ENCODE data around the gene ZNF577.

The ZNF577 gene

DNA sequence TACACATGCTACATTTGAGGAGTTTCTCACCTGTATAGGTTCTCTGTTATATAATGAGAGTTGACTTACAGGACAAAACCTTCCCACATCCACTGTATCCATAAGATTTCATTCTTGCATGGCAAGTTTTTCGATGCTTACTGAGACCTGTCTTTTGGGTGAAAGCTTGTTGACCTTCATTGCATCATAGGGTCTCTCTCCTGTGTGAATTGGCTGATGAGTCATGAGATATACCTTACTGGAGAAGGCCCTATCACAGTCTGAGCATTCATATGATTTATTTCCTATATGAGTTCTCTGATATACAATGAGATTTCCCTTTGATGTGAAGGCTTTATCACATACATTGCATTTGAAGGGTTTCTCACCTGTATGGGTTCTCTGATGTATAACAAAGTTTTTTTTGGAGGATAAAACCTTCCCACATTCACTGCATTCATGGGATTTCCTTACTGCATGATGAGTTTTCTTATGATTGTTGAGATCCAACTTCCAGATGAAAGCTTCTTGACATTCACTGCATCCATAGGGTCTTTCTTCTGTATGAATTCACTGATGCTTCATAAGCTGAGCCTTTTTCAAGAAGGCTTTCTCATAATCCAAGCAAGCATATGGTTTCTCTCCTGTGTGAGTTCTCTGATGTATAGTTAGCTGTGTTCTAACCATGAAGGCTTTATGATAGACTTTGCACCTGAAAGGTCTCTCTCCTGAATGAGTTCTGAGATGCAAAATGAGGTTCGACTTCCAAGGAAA, 25.7 kb downstream of the ZNF577 start:
- DNase-seq, result no peak

- no peak for DNase-seq
Observed at GRCh38 chr19:51837145-51837544, 50.6 kb downstream of the ZNF577 start.

DNA sequence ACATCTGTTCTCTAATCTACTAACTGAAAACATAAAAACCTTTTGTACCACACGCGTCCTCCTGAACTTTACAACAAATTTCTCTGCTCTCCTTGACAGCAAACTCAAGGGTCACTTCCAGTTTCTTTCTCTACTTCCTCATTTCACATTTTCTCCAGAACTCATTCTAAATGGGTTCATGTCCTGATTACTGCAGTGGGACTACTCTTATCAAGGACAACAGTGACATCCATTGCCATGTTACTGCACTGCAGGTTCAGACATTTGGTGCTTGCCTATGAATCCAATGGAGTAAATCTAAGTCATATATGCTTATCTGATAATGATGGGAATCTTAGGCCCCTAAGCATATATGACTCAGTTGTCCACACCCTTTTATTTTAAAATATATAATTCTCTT, 57.5 kb downstream of the ZNF577 start:
- no peak for DNase-seq

GRCh38 chr19:51824281-51825005, 63.3 kb downstream of the ZNF577 start:
- DNase-seq, result no peak

DNA sequence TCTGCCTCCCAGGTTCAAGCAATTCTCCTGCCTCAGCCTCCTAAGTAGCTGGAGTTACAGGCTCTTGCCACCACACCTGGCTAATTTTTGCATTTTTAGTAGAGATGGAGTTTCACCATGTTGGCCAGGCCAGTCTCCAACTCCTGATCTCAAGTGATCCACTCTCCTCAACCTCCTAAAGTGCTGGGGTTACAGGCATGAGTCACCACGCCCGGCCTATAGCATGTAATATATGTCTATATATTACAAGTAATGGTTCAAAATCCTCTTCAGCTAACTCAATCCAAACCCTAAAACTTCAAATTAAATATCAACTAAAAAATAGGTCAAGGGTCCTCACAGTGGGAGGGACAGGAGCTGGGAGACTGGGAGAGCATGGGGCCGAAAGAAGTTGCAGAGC, 64.8 kb downstream of the ZNF577 start:
- no peak for DNase-seq

- DNase-seq, result no peak
Observed at GRCh38 chr19:51822325-51822724, 65.4 kb downstream of the ZNF577 start.

DNA sequence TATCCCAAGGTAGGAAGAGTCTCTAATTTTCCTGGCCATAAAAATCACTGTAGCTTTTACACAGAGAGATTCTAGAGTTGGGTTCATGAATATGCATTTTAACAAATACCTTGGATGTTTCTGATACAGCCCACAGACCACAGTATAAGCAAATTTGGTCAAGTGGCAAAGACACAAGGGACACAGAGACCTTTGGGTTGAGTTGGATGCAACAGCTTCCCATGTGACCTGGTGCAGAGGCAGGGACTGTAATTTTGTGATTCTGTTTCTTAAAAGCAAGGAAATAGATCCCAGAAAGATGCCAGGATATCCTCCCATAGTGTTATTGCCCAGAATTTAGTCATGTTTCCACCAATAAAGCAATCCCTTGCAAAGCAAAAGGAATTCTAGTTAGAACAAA, 65.8 kb downstream of the ZNF577 start:
- no peak for DNase-seq

DNA sequence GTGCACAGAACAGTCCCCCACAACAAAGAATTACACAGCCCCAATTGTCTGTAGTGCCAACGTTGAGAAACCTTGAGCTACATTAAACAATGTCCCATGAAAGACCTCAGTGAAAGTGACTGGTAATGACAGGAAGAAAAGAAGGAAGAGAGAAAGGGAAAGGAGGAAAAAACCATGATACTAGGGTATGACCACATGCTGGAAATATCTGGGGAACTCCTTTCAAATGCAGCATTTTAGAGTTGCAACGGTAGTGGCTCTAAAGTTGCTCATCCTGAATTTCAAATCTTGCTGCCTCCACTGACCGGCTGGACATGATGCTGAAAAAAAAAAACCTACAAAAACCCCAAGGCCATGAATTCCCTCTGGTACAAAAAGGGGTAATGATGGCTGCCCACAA, 66.3 kb downstream of the ZNF577 start:
- DNase-seq, result no peak
